Neutrophil (primary cell): ENCODE measurements around the gene NFATC3.
A peak's percentile ranks its signal among the peaks of the same experiment; 100 is the strongest.

Experiments used
- H3K27ac ChIP-seq: fragments of 200-600 bp; sonication (generic); 2 replicates; pipeline ENCODE4 v1.5.1; 2016; ENCODE audit warnings: mild to moderate bottlenecking, moderate library complexity
- H3K27me3 ChIP-seq: fragments of 200-600 bp; sonication (generic); 2 replicates; pipeline ENCODE4 v1.6.0; 2016; ENCODE audit warnings: mild to moderate bottlenecking
- H3K36me3 ChIP-seq: fragments of 200-600 bp; sonication (generic); 2 replicates; pipeline ENCODE4 v1.5.1; 2017
- H3K4me1 ChIP-seq, 2 experiments: fragments of 200-600 bp in 1 of 2; sonication (generic) in 1 of 2; 1 replicate in 1 of 2; 2 replicates in 1 of 2; pipeline versions ENCODE4 v1.5.1 to v1.6.1; 2013 to 2016; ENCODE audit warnings: low read depth in 1 of 2, low read length in 1 of 2, mild to moderate bottlenecking in 1 of 2, moderate library complexity in 1 of 2; ENCODE audit not compliant: control insufficient read depth in 1 of 2, insufficient read depth in 1 of 2
- H3K4me3 ChIP-seq, 2 experiments: fragments of 200-600 bp in 1 of 2; sonication (generic) in 1 of 2; 1 replicate in 1 of 2; 2 replicates in 1 of 2; pipeline ENCODE4 v1.5.1; 2013 to 2016; ENCODE audit warnings: low read depth in 1 of 2, low read length in 1 of 2, mild to moderate bottlenecking in 1 of 2, moderate library complexity in 1 of 2
- H3K9me3 ChIP-seq: fragments of 200-600 bp; sonication (generic); 2 replicates; pipeline ENCODE4 v1.5.1; 2016
- TF ChIP-seq, protein P1 (sequence below): fragments of 200-600 bp; sonication (generic); IDR thresholded peaks from 2 replicates; pipeline ENCODE4 v1.5.1; 2016; ENCODE audit warnings: antibody characterized with exemption

The NFATC3 gene

DNA sequence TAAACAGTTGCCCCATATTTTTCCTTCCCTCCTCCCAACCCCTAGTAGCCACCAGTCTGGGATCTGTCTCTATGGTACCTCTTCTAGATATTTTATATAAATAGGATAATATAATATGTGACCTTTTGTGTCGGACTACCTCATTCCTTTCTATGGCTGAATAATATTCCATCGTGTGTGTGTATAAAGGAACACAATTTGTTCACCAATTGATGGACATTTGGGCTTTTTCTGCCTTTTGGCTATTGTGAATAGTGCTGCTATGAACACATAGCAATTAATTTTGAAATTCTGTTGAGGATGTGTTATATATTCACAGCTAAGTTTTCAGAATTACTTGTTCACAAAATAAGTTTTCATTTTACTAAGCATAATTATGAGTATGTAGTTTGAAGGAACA lies 2.5 kb downstream of the NFATC3 start:
- Histone ChIP-seq H3K36me3 (no peaks in the 10 kb centered on the region), H3K4me3 (no peak overlapping the region), H3K27ac (no peak overlapping the region), H3K9me3 (no peaks in the 10 kb centered on the region), H3K27me3 (no peaks in the 10 kb centered on the region), H3K4me1 (peaks cover 59 to 74% of the 10 kb centered on the region in 2 experiments)
- TF ChIP-seq, protein P1, sequence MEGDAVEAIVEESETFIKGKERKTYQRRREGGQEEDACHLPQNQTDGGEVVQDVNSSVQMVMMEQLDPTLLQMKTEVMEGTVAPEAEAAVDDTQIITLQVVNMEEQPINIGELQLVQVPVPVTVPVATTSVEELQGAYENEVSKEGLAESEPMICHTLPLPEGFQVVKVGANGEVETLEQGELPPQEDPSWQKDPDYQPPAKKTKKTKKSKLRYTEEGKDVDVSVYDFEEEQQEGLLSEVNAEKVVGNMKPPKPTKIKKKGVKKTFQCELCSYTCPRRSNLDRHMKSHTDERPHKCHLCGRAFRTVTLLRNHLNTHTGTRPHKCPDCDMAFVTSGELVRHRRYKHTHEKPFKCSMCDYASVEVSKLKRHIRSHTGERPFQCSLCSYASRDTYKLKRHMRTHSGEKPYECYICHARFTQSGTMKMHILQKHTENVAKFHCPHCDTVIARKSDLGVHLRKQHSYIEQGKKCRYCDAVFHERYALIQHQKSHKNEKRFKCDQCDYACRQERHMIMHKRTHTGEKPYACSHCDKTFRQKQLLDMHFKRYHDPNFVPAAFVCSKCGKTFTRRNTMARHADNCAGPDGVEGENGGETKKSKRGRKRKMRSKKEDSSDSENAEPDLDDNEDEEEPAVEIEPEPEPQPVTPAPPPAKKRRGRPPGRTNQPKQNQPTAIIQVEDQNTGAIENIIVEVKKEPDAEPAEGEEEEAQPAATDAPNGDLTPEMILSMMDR, result no peak

DNA sequence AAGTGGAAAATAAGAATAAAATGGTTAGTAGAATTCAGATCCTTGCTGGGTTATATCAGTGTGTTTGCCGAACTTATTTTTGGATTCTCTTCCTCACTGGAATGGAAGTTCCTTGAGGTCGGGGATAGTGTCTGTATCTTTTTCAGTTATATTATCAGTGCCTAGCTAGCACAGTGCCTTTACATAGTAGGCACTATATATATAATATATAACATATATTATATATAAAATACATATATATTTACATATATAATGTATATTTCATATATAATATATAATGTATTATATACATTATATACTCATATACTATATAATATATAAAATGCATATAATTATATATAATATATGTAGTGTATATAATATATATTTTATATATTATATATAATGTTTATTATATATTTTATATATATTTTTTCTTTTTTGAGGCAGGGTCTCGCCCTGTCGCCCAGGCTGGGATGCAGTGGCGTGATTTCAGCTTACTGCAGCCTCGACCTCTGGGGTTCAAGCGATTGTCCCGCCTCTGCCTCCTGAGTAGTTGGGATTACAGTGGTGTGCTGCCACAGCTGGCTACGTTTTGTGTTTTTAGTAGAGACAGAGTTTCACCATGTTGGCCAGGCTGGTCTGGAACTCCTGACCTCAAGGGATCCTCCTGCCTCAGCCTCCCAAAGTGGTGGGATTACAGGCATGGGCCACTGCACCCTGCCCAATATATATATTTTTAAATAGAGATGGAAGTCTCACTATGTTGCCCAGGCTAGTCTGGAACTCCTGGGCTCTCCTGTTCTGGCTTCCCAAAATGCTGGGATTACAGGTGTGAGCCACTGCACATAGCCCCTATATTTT lies 3.2 kb downstream of the NFATC3 start:
- H3K4me1 ChIP-seq, result peaks cover 57 to 67% of the 10 kb centered on the region in 2 experiments
- no peaks in the 10 kb centered on the region for H3K27me3 ChIP-seq
- H3K27ac ChIP-seq, result no peak overlapping the region
- no peaks in the 10 kb centered on the region for H3K9me3 ChIP-seq
- TF ChIP-seq, protein P1, result no peak
- H3K4me3 ChIP-seq, result no peak overlapping the region
- H3K36me3 ChIP-seq, result no peaks in the 10 kb centered on the region

GRCh38 chr16:68089067-68089466 lies 3.9 kb downstream of the NFATC3 start:
- Histone ChIP-seq H3K4me1 (peaks cover 49 to 67% of the 10 kb centered on the region in 2 experiments), H3K27me3 (no peaks in the 10 kb centered on the region), H3K27ac (no peak overlapping the region), H3K36me3 (no peaks in the 10 kb centered on the region), H3K4me3 (no peak overlapping the region), H3K9me3 (no peaks in the 10 kb centered on the region)
- TF ChIP-seq, protein P1, result no peak

- no peaks in the 10 kb centered on the region for H3K9me3 ChIP-seq
- peak overlapping the region; percentile 54 for H3K27ac ChIP-seq
- no peaks in the 10 kb centered on the region for H3K27me3 ChIP-seq
- peaks cover 42 to 59% of the 10 kb centered on the region in 2 experiments for H3K4me1 ChIP-seq
- H3K36me3 ChIP-seq, result no peaks in the 10 kb centered on the region
- H3K4me3 ChIP-seq, result no peak overlapping the region
- TF ChIP-seq, protein P1, result no peak
Observed at GRCh38 chr16:68090130-68090529, 5.0 kb downstream of the NFATC3 start.

- Histone ChIP-seq H3K4me1 (peaks cover 42 to 59% of the 10 kb centered on the region in 2 experiments), H3K27ac (peak overlapping the region; percentile 54), H3K27me3 (no peaks in the 10 kb centered on the region), H3K36me3 (no peaks in the 10 kb centered on the region), H3K4me3 (no peak overlapping the region), H3K9me3 (no peaks in the 10 kb centered on the region)
- TF ChIP-seq, protein P1, result no peak
Observed at GRCh38 chr16:68090533-68090932, 5.4 kb downstream of the NFATC3 start.
